ENCODE data around the gene POLE4. TPM values are rescaled to one million over a fixed set of nuclear protein-coding genes. Genes with fewer than 3 reads are reported as not detected.

Gene POLE4
- total and polyA plus RNA-seq, 8 donors, result 40.5 to 78.0 (median 45.7) TPM

- TF ChIP-seq, protein P1, sequence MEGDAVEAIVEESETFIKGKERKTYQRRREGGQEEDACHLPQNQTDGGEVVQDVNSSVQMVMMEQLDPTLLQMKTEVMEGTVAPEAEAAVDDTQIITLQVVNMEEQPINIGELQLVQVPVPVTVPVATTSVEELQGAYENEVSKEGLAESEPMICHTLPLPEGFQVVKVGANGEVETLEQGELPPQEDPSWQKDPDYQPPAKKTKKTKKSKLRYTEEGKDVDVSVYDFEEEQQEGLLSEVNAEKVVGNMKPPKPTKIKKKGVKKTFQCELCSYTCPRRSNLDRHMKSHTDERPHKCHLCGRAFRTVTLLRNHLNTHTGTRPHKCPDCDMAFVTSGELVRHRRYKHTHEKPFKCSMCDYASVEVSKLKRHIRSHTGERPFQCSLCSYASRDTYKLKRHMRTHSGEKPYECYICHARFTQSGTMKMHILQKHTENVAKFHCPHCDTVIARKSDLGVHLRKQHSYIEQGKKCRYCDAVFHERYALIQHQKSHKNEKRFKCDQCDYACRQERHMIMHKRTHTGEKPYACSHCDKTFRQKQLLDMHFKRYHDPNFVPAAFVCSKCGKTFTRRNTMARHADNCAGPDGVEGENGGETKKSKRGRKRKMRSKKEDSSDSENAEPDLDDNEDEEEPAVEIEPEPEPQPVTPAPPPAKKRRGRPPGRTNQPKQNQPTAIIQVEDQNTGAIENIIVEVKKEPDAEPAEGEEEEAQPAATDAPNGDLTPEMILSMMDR (IDR thresholded peaks at IDR 0.05), result no peak
- DNase-seq, result no peak
- intact Hi-C loops (cut with DNase I), result no loop called here
- Histone ChIP-seq H3K4me3 (no peak overlapping the region), H3K27ac (no peak overlapping the region), H3K27me3 (peaks cover 0 to 18% of the 10 kb centered on the region in 2 donors), H3K36me3 (no peaks in the 10 kb centered on the region), H3K9me3 (no peaks in the 10 kb centered on the region), H3K4me1 (peaks cover 0 to 26% of the 10 kb centered on the region in 2 donors)
- ATAC-seq, result no peak
Measured at GRCh38 chr2:74921236-74921736, 37.2 kb upstream of the POLE4 start.

- peaks cover 0 to 18% of the 10 kb centered on the region in 2 donors for H3K27me3 ChIP-seq
- H3K27ac ChIP-seq, result peak overlapping the region in 1 of 2 donors; percentile 62
- peaks cover 0 to 26% of the 10 kb centered on the region in 2 donors for H3K4me1 ChIP-seq
- H3K9me3 ChIP-seq, result no peaks in the 10 kb centered on the region
- ATAC-seq (no peak), DNase-seq (no peak)
- TF ChIP-seq, protein P1 (IDR thresholded peaks at IDR 0.05), result no peak
- intact Hi-C loops (cut with DNase I), result no loop called here
- no peak overlapping the region for H3K4me3 ChIP-seq
- H3K36me3 ChIP-seq, result no peaks in the 10 kb centered on the region
Measured at GRCh38 chr2:74922592-74923227, 35.7 kb upstream of the POLE4 start.

- TF ChIP-seq, protein P1 (IDR thresholded peaks at IDR 0.05), result no peak
- H3K4me3 ChIP-seq, result no peak overlapping the region
- H3K27ac ChIP-seq, result no peak overlapping the region
- no peaks in the 10 kb centered on the region for H3K9me3 ChIP-seq
- peaks cover 0 to 10% of the 10 kb centered on the region in 2 donors for H3K27me3 ChIP-seq
- H3K36me3 ChIP-seq, result peaks cover 0 to under 1% of the 10 kb centered on the region in 2 donors
- H3K4me1 ChIP-seq, result peaks cover 0 to 21% of the 10 kb centered on the region in 2 donors
- intact Hi-C loops (cut with DNase I), result no loop called here
- DNase-seq (no peak), ATAC-seq (peak; percentile 67)
Measured at GRCh38 chr2:74924463-74925265, 33.8 kb upstream of the POLE4 start.

DNA sequence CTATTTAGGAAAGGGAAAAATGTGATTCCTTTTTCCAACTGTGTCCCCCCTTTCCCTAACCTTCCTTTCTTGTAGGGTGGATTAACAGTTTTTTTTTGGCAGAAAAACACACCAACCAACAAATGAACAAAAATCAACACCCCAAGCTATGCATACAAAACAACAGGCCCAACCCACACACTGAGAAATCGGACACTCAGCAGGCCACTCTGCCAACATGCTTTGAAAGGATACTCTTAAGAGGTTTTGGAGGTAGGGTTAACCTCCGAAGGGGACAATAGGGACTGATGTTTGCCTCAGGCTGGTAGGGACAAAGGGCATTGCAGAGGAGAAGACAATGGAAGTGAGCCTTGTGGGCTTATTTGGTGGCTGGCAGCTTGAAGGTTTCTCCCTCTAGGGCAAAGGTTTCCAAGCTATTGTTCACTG, 33.1 kb upstream of the POLE4 start:
- intact Hi-C loops (cut with DNase I), result no loop called here
- no peak overlapping the region for H3K27ac ChIP-seq
- DNase-seq, result no peak
- ATAC-seq, result peak; percentile 32
- H3K4me1 ChIP-seq, result peaks cover 0 to 16% of the 10 kb centered on the region in 2 donors
- peaks cover 0 to 8% of the 10 kb centered on the region in 2 donors for H3K36me3 ChIP-seq
- H3K9me3 ChIP-seq, result no peaks in the 10 kb centered on the region
- TF ChIP-seq, protein P1 (IDR thresholded peaks at IDR 0.05), result no peak
- peaks cover 0 to 3% of the 10 kb centered on the region in 2 donors for H3K27me3 ChIP-seq
- no peak overlapping the region for H3K4me3 ChIP-seq

DNA sequence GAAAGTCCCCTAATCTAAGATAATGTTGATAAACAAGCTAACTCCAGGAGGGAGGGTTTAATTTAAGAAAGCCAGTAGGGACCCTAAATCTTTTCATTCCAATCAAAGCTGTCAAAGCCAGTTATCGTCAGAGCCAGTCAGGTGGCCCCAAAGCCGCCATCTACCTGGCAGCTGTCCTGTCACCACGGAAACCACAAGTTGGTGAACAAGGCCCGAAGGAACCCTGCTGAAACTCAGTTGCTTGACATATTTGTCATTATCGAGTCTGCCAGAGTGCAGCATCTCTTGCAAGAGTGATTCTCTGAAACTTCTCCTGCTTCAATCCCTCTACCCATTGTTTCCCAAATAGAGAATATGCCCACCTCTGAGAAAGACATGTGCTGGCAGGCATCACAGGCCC, 30.8 kb upstream of the POLE4 start:
- H3K27ac ChIP-seq, result no peak overlapping the region
- DNase-seq (no peak), ATAC-seq (no peak)
- H3K4me1 ChIP-seq, result peaks cover 0 to 9% of the 10 kb centered on the region in 2 donors
- H3K27me3 ChIP-seq, result no peaks in the 10 kb centered on the region
- H3K9me3 ChIP-seq, result no peaks in the 10 kb centered on the region
- TF ChIP-seq, protein P1 (IDR thresholded peaks at IDR 0.05), result no peak
- H3K4me3 ChIP-seq, result no peak overlapping the region
- intact Hi-C loops (cut with DNase I), result no loop called here
- H3K36me3 ChIP-seq, result peaks cover 0 to 11% of the 10 kb centered on the region in 2 donors
